ENCODE measurements around the gene COX14. TPM values are rescaled to one million over a fixed set of nuclear protein-coding genes. Genes with fewer than 3 reads are reported as not detected.
"Not testable (repeated sequence)": the region's sequence is repeated elsewhere in the genome, so short reads cannot be mapped to it uniquely, and the experiment has no call there.

Gene COX14
- total RNA-seq = 11.0 TPM

DNA sequence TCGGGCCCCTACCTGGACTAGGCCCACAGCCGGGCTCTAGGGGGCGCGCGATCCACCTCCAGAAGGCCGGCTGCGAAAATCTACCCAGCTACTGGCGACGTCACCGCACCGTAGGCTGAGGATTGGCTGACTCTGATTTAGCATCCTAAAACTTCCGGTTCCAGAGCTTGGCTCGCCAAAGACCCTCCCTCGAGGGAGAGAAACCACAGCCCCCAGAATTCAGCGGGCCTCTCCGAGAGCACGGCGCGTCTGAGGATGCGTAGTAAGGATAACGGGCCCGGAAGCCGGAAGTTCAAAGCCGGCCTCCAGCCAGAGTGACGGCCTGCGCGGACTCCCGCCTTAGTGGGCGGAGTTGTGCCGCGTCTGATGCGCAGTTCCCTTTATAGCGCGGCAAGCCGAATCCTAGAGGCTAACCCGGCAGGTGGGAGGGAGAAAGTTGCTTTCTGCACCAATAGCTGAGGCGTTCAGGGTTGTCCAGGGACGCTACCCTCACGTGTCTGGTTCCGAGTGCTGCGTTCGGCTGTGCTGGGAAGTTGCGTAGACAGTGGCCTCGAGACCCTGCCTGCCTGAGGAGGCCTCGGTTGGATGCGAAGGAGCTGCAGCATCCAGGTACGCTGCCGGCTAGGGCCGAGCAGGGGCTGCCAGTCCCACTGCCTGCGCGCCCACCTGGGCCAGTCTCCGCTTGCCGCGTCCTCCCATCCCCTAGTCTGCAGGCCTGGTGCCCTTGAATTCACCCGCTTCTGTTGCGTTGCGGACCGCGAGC lies at the start of gene COX14:
TSS of gene COX14 (plus strand) at position 544 of the 763 bp plus-strand sequence. CDS start 7,808 bp downstream, outside the sequence.
- DNase-seq (ENCODE audit: low spot score in 2 of 2) (peak; percentile 90 to 96), FAIRE-seq (peak; percentile 98)

DNA sequence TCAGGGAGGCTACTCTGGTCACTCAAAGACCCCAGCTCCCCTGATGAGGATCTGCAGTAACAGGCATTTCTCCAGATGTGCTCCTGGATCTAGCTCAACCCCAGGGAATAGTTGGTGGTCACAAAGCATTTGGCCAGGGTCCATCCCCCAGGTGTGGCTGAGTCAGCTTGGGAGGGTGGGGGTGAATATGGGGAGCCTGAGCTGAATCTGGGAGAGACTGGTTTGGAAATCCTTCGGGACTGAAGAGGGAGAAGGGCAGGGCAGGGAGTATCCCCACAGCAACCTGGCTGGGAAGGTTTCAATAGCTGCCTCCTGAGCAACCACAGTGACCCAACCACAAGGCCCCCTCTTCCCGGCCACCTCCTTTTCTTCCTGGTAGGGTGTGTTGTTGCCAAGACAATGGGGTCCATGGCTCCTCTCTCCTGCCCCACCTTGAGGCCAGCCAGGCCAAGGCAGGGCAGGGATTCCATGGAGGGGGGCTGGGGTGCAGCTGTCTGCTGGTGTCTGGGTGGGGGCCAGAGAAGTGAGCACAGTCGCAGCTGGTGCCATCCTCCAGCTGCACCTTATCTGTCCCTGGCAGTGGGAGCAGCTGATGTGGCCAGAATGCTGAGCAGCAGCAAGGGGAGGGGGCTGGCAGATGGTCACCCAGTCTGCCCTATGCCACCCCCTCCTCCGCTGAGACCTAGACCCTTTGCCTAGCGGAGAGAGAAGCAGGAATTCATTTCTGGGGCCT lies 49.1 kb upstream of the COX14 start:
- no peak for FAIRE-seq

DNA sequence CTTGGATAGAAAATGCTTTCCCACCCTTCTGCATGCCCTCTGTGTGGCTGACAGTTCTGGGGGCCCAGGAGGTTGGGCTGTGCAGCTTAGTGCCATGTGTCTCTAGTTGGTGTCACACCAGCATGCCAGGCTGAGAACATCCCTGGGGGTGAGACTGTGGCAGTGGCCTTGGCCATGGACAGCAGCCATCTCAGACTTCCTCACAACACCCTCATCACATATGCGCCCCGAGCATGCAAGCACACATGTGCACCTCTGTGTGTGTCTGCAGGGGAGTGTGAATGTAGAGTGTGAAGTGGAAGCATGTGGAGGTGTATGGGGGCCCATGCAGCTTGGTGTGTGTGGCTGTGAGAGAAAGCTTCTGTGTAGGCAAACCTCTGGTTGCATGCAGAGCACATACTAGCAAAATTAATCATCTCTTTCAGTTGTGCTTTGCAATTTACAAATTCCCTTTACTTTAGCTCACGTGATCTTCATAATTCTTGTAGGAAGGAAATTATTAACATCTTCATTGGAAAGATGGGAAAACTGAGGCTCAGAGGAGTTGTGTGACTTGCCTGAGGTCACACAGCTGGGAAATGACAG lies 46.2 kb upstream of the COX14 start:
- FAIRE-seq (no peak), DNase-seq (ENCODE audit: low spot score in 2 of 2) (no peak)

More for the DNA sequence above, 49.1 kb upstream of the COX14 start:
- no peak for DNase-seq (ENCODE audit: low spot score in 2 of 2)

- DNase-seq (ENCODE audit: low spot score in 2 of 2) = no peak
- FAIRE-seq = no peak
Measured at GRCh38 chr12:50066402-50066801, 45.6 kb upstream of the COX14 start.

DNA sequence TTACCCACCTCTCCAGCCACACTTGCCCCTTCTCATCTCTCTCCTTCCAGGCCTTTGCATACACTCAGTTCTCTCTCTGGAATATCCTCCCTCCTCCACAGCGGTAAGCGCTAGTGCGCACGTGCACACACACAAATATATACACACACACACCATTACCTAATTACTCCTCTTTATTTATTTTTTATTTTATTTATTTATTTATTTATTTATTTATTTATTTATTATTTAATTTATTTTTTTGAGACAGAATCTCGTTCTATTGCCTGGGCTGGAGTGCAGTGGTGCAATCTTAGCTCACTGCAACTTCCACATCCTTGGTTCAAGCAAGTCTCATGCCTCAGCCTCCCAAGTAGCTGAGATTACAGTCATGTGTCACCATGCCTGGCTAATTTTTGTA lies 43.0 kb upstream of the COX14 start:
- DNase-seq (ENCODE audit: low spot score in 2 of 2) (no peak), FAIRE-seq (no peak)

DNA sequence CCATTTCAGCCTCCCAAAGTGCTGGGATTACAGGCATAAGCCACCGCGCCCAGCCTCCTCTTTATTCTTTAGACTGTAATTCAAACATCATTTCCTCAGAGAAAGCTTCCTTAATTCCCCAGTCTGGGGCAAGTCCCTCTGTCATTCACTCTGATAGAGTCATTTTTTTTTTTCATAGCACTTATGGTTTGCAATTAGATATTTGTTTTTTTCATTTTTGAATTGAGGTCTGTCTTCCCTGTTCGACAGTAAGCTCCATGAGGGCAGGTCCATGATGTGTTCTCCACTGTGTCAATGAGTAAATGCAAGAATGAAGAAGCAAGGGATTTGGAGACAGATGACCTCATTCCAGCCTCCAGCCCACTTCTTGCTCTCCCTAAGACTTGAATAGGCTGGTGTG lies 42.5 kb upstream of the COX14 start:
- DNase-seq (ENCODE audit: low spot score in 2 of 2) (no peak), FAIRE-seq (no peak)

DNA sequence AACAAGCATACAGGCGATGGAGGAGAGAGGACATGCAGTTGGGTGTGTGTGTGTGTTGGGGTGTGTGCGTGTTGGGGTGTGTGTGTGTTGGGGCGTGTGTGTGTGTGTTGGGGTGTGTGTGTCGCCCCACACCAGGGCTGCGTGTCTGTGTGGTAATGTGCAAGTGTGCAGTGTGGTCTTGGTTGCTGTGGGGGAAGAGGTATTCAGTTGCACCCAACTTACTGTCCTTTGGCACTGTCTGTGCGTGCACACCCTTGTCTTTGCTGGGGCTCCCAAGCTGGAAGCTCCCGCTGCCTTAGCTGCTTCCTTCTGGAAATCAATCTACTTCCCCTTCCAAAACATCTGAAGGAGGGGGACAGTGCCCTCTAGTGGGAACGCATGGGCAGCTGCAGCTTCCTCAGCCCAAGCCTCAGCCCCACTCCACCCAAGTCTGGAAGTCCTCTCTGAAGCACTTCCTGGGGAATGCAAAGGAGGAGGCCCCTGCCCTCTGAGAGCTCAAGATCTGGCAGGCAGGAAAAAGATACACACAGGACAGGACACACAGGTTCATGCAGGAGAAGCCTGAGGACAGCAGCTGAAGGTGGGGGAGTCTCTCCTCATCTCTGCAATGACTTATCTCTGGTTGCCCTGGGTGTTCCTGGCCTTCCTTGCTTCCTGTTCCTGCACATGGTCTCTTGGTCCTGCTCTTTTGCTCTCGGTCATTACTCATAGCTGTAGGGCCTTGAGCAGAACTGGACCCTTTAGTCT lies 41.5 kb upstream of the COX14 start:
- FAIRE-seq (no peak), DNase-seq (ENCODE audit: low spot score in 2 of 2) (peak in 1 of 2 donors; percentile 77)

DNA sequence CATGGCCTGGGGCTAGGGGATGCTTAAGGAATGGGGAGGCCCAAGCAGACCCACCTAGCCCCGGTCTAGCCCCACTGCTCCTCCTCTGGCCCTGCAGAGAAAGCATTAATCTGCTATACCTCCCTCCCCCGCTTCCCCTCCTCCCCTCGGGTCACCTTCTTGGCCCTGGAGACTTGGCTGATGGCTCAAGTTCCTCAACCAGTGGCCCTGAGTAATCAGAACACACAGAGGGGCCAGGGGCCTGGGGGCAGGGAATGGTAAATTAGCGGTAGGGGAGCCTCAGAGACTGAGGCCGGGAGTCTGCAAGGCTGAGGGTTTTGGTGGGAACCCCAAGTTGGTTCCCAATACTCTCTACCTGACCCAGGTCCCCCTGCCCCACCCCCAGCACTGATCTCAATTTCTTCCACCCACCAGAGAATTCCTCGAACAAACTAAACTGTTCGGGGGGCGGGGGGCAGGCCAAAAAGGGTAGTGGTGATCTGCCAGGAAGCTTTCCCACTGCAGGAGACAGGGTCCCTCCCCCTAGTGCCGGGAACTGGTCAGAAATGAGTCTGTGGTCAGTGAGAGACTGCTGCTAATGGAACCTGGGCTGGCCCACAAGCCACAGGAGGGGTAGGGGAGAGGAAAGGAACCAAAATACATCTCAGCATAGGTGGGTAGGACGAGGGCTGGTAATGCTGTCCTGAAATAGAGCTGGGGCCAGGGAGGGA lies 39.7 kb upstream of the COX14 start:
- no peak for FAIRE-seq
- no peak for DNase-seq (ENCODE audit: low spot score in 2 of 2)

DNA sequence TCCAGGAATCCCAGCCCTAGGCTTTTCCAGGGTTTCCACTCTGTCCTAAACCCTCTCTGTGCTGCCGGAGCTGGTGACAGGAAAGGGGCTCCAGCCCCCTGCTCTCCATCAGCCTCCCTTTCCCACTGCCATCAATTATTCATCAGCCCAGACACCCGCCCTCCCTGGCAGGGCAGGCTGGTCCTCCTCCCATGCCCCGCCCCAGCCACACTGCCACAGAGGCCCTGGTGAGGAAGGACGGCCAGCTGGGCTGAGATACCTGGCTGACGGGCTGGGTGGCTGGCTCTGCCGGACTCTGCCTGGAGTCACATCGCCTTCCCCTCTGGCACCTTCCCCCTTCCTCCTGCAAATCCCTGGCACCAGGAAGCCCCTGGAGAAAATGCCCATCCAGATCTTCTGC lies 38.8 kb upstream of the COX14 start:
- DNase-seq (ENCODE audit: low spot score in 2 of 2) (no peak), FAIRE-seq (no peak)

GRCh38 chr12:50073712-50074111 lies 38.3 kb upstream of the COX14 start:
- DNase-seq (ENCODE audit: low spot score in 2 of 2) (no peak), FAIRE-seq (no peak)

DNA sequence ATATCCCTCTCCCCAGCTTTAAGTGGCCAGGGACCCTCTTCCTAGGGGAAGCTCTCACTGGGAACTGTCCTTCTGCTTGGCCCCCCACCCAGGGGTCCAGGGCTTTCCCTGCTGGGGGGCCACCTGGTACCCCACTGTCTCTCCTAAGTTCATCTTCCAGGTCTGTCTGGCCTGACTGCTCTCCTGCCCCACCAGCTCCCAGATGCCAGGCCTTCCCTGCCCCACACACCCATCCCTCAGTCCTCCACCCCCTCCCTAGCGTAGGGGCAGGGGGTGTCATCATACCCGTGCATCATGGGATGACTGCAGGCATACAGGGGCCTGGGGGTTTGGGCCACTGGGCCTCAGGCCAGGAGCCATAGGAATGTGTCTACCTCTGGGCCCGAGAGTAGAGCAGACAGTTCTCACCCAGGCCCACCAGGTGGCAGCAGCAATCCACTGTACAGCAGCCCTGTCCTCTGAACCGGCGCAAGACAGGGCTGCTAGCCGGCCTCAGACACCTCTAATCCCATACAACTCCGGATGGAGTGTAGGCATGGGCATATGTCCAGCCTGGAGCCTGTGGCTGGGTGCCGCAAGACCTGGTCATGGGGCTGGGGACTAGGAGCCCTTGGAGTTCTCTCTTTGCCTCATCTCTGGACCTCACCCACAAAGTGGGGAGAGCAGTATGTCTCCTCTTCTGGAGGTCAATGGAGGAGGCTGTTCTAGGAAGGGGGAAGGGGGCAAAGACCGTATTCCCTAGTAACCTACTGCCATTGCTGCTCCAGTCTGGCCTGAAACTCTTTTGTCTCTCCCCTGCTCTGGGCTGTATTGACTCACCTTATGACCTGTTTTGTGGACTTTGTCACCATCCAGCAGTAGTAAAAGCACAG lies 36.9 kb upstream of the COX14 start:
- DNase-seq (ENCODE audit: low spot score in 2 of 2) (peak; percentile 74 to 85), FAIRE-seq (no peak)

GRCh38 chr12:50075808-50076170 lies 36.2 kb upstream of the COX14 start:
- DNase-seq (ENCODE audit: low spot score in 2 of 2) = no peak
- FAIRE-seq = no peak

DNA sequence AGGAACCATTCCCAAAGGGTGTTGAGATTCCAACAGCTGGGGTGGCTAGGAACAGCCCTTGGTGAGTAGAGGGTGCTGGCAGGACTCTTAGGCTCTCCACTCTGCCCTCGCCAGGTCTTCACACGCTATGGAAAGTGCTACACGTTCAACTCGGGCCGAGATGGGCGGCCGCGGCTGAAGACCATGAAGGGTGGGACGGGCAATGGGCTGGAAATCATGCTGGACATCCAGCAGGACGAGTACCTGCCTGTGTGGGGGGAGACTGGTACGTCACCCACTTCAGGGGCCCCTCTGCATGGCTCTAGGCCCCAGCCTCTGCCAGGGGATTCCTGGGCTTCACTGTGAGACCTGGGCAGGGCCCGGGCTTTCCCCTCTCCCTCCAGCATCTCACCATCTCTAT lies 34.9 kb upstream of the COX14 start:
- DNase-seq (ENCODE audit: low spot score in 2 of 2) = no peak
- no peak for FAIRE-seq

- no peak for FAIRE-seq
- DNase-seq (ENCODE audit: low spot score in 2 of 2) = no peak
Measured at GRCh38 chr12:50078281-50078680, 33.8 kb upstream of the COX14 start.

DNA sequence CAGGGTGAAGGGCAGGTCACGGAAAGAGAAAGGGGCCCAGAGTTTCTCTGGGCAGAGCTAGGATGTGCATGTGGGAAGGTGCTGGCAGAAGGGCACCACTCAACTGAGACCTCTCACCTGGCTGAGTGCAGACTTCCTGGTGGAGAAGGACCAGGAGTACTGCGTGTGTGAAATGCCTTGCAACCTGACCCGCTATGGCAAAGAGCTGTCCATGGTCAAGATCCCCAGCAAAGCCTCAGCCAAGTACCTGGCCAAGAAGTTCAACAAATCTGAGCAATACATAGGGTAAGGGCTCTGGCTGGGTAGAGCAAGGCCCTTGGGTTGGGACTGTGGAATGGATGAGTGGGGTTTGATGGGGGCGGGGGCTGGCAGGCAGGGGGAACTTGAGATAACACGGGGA lies 32.3 kb upstream of the COX14 start:
- no peak for FAIRE-seq

GRCh38 chr12:50081096-50081808 lies 30.8 kb upstream of the COX14 start:
- DNase-seq (ENCODE audit: low spot score in 2 of 2) = no peak
- no peak for FAIRE-seq

More for the DNA sequence above, 32.3 kb upstream of the COX14 start:
- no peak for DNase-seq (ENCODE audit: low spot score in 2 of 2)

DNA sequence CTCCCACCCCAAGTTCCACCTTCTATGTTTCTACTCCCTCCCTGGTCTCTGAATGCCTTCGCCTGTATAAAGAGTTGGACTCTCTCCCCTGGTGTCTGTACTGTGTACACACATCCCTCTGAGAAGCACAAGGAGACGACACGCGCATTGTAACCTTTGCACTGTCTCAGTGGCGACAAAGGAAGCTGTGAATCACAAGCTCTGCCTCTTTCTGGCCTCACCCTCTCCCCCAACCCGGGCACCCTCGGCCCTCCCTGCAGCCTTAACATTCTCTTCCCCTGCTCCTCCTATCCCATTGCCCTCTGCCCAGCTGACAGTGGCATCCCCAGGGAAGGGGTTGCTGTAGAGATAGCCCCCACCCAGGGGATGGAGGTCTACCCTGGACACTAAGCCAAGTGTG lies 29.4 kb upstream of the COX14 start:
- FAIRE-seq (no peak), DNase-seq (ENCODE audit: low spot score in 2 of 2) (no peak)

GRCh38 chr12:50083301-50083700 lies 28.7 kb upstream of the COX14 start:
- FAIRE-seq = no peak
- no peak for DNase-seq (ENCODE audit: low spot score in 2 of 2)

- DNase-seq (ENCODE audit: low spot score in 2 of 2); FAIRE-seq: not testable (repeated sequence)
Measured at GRCh38 chr12:50084409-50084774, 27.6 kb upstream of the COX14 start.

All from frontal cortex (tissue), 4 donors.